Lung (tissue), 12 donors: ENCODE measurements around the gene ZNF331. TPM values are rescaled to one million over a fixed set of nuclear protein-coding genes. Genes with fewer than 3 reads are reported as not detected.

Experiments used
- ATAC-seq: fragments of 200-7000 bp; cut with Tn5 transposase; one replicate; pipeline ENCODE4 v1.9.1; 2020; ENCODE audit warnings: moderate number of reproducible peaks; ENCODE audit not compliant: insufficient read depth, low FRiP score
- DNase-seq, 3 donors: peaks; one replicate each; pipeline ENCODE4 v3.0.0-alpha.2; 2013 to 2017
- H3K27ac ChIP-seq, 2 donors: one replicate each; pipeline ENCODE4 v1.5.1; 2013; ENCODE audit warnings: mild to moderate bottlenecking in 2 of 2, moderate library complexity in 2 of 2, control low read depth in 1 of 2, inconsistent platforms in 1 of 2, low read depth in 1 of 2, low read length in 1 of 2
- H3K27me3 ChIP-seq, 3 donors: one replicate each; pipeline ENCODE4 v1.5.1; 2013; ENCODE audit warnings: low read length in 2 of 3; ENCODE audit not compliant: control insufficient read depth in 3 of 3, insufficient read depth in 3 of 3
- H3K36me3 ChIP-seq, 4 donors: one replicate each; pipeline ENCODE4 v1.5.1; 2013; ENCODE audit warnings: low read length in 4 of 4, mild to moderate bottlenecking in 1 of 4, moderate library complexity in 1 of 4; ENCODE audit not compliant: control insufficient read depth in 4 of 4, insufficient read depth in 4 of 4
- H3K4me1 ChIP-seq, 5 donors: one replicate each; pipeline ENCODE4 v1.5.1; 2013; ENCODE audit warnings: low read length in 5 of 5, mild to moderate bottlenecking in 2 of 5, moderate library complexity in 1 of 5; ENCODE audit not compliant: control insufficient read depth in 5 of 5, insufficient read depth in 5 of 5
- H3K4me3 ChIP-seq: one replicate; pipeline ENCODE4 v1.5.1; 2013; ENCODE audit warnings: mild to moderate bottlenecking, control low read depth, moderate library complexity
- H3K9ac ChIP-seq, 2 donors: one replicate each; pipeline ENCODE4 v1.5.1; 2013; ENCODE audit warnings: low read length in 2 of 2, control low read depth in 1 of 2; ENCODE audit not compliant: insufficient read depth in 1 of 2
- H3K9me3 ChIP-seq, 4 donors: one replicate each; pipeline ENCODE4 v1.5.1; 2013; ENCODE audit warnings: low read length in 3 of 4, mild to moderate bottlenecking in 1 of 4, moderate library complexity in 1 of 4; ENCODE audit not compliant: control insufficient read depth in 4 of 4, insufficient read depth in 3 of 4
- WGBS, 2 donors: extraction: QIAGEN DNeasy Blood & Tissue Kit; methylation state at CpG; one replicate each; pipeline ENCODE4 v1.1.7; 2013; 5-methylcytosine and 5-hydroxymethylcytosine counted together
- polyA plus RNA-seq, 2 donors: library from polyadenylated mRNA; stranded (reverse); fragments of 200-250 nt; gene quantifications; one replicate each; pipeline ENCODE4 v1.2.1, GENCODE V29; 2013
- total RNA-seq, 2 donors: library from RNA; depleted of rRNA in 1 of 2; stranded (reverse); fragments of >200 nt in 1 of 2; gene quantifications; one replicate each; pipeline ENCODE4 v1.2.1, GENCODE V29; 2014 to 2021
- TF ChIP-seq, protein P1 (sequence below): IDR thresholded peaks from 2 replicates; pipeline ENCODE4 v1.5.1; 2012; ENCODE audit warnings: mild to moderate bottlenecking; ENCODE audit errors: control extremely low read depth, extremely low read depth
- donor health status: control.
- donor health status: control.
- donor health status: Bipolar disorder and iron deficiency.
- donor health status: healthy.
- donor health status: DM: yes; HTN: yes; CAD: no.

ZNF331 gene
- total and polyA plus RNA-seq, 4 donors, result 12.7 to 27.9 (median 22.8) TPM

GRCh38 chr19:53549340-53549739, 11.4 kb downstream of the ZNF331 start:
- Histone ChIP-seq H3K4me3 (no peak overlapping the region), H3K36me3 (peaks cover 0 to 4% (median 0%) of the 10 kb centered on the region in 4 donors), H3K4me1 (peaks cover 0 to 25% (median 7%) of the 10 kb centered on the region in 5 donors), H3K27me3 (no peaks in the 10 kb centered on the region), H3K27ac (peak overlapping the region in 1 of 2 donors; percentile 50), H3K9me3 (peaks cover 0 to 8% (median 0%) of the 10 kb centered on the region in 4 donors), H3K9ac (no peak overlapping the region)
- no peak for ATAC-seq
- TF ChIP-seq, protein P1, sequence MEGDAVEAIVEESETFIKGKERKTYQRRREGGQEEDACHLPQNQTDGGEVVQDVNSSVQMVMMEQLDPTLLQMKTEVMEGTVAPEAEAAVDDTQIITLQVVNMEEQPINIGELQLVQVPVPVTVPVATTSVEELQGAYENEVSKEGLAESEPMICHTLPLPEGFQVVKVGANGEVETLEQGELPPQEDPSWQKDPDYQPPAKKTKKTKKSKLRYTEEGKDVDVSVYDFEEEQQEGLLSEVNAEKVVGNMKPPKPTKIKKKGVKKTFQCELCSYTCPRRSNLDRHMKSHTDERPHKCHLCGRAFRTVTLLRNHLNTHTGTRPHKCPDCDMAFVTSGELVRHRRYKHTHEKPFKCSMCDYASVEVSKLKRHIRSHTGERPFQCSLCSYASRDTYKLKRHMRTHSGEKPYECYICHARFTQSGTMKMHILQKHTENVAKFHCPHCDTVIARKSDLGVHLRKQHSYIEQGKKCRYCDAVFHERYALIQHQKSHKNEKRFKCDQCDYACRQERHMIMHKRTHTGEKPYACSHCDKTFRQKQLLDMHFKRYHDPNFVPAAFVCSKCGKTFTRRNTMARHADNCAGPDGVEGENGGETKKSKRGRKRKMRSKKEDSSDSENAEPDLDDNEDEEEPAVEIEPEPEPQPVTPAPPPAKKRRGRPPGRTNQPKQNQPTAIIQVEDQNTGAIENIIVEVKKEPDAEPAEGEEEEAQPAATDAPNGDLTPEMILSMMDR, result no peak
- DNase-seq, result peak in 1 of 3 donors; percentile 13
- WGBS, 2 donors, result 35 to 37% methylated on average over 3 of the region's 3 CpGs

DNA sequence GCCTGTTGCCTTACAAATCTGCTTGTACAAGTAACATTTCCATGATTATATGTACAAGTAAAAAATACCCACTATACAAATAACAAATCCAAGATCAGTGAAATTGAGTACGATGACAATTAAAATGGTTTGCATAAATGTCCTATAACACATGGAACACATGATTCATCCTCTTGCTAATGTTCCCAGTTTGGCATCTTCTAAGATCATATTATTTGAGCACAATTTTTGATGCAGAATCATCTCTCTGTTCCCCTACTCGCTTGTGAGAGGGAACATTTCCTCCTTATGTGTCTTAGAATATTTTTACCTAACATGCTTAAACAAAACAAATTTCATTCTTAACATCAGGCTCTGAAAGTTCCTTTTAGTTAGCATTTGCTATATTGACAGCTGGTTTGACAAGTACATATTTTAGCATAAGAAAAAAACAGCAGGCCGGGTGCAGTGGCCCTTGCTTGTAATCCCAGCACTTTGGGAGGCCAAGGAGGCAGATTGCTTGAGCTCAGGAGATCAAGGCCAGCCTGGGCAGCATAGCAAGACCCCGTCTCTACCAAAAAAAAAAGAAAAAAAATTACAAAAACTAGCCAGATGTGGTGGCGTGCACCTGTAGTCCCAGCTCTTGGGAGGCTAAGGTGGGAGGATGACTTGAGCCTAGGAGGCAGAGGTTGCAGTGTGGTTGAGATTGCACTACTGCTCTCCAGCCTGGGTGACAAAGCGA, 14.2 kb downstream of the ZNF331 start:
- DNase-seq, result no peak
- peaks cover 0 to 6% (median 3%) of the 10 kb centered on the region in 5 donors for H3K4me1 ChIP-seq
- TF ChIP-seq, protein P1, result no peak
- no peak overlapping the region for H3K27ac ChIP-seq
- no peaks in the 10 kb centered on the region for H3K27me3 ChIP-seq
- 93% methylated on average over 6 of the region's 6 CpGs for WGBS, 2 donors
- peaks cover 0 to 7% (median 0%) of the 10 kb centered on the region in 4 donors for H3K9me3 ChIP-seq
- no peak overlapping the region for H3K4me3 ChIP-seq
- H3K9ac ChIP-seq, result no peak overlapping the region
- no peak for ATAC-seq
- H3K36me3 ChIP-seq, result peaks cover 0 to under 1% (median 0%) of the 10 kb centered on the region in 4 donors

DNA sequence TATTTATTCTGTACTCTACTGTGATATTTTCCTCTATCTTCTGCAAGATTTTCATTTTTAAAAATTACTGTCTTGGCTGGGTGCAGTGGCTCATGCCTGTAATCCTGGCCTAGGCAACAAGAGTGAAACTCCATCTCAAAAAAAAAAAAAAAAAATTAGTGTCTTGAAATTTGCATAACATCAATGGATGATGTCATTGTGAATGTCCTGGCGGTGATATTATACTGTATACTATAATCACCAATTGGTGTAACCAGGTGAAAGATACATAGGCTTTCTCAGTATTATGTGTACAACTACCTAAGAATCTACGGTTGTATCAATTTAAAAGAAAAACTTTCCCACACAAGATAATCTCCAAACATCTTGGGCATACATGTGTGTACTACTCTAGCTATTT, 15.2 kb downstream of the ZNF331 start:
- Histone ChIP-seq H3K9ac (no peak overlapping the region), H3K36me3 (peaks cover 0 to 3% (median 1%) of the 10 kb centered on the region in 4 donors), H3K9me3 (peaks cover 0 to 6% (median 0%) of the 10 kb centered on the region in 4 donors), H3K4me3 (no peak overlapping the region), H3K27me3 (no peaks in the 10 kb centered on the region), H3K4me1 (peaks cover 0 to 2% (median 0%) of the 10 kb centered on the region in 5 donors), H3K27ac (no peak overlapping the region)
- 89% methylated on average over 2 of the region's 2 CpGs for WGBS, 2 donors
- DNase-seq (no peak), ATAC-seq (no peak)
- TF ChIP-seq, protein P1, result no peak
